LNCaP clone FGC (cell line): ENCODE results near the gene TCTN2.

Experiments used
- DNase-seq: peaks from one replicate; pipeline ENCODE4 v3.0.0-alpha.2; 2011; ENCODE audit warnings: low read depth
- H3K4me3 ChIP-seq: 2 replicates; pipeline ENCODE4 v1.5.1; 2011; ENCODE audit warnings: mild to moderate bottlenecking, low read depth, low read length, control low read depth
- TF ChIP-seq, protein P1 (sequence below): IDR thresholded peaks from 2 replicates; pipeline ENCODE4 v1.5.1; 2012; ENCODE audit warnings: mild to moderate bottlenecking; ENCODE audit not compliant: control insufficient read depth, insufficient read depth; ENCODE audit errors: extremely low read depth

TCTN2 gene

DNA sequence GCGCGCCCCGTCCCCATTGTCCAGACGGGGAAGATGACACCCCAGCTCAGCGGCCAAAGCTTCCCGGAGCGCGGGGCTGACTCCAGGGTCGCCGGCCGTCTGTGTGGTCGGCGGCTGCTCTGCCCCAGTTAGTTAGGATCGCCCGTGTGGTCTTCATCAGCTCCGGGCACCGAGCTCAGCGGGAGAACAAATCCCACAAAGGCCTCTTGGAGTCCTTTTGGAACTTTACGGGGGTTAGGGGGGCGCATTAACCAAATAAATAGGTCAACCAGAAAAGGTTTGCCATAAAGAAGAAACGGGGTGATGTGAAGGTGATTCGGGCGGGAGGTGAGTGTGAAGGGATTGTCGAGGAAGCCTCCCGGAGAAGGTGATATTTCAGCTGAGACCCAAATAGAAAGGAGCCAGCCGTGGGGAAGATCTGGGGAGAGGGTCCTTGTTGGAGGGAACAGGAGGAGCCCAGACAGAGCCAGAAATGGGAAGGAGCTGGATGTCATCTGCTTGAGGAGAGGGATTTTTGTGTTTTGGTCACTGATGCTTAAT, 41.9 kb downstream of the TCTN2 start:
- peak overlapping the region; percentile 78 for H3K4me3 ChIP-seq
- DNase-seq: no peak
- TF ChIP-seq, protein P1, sequence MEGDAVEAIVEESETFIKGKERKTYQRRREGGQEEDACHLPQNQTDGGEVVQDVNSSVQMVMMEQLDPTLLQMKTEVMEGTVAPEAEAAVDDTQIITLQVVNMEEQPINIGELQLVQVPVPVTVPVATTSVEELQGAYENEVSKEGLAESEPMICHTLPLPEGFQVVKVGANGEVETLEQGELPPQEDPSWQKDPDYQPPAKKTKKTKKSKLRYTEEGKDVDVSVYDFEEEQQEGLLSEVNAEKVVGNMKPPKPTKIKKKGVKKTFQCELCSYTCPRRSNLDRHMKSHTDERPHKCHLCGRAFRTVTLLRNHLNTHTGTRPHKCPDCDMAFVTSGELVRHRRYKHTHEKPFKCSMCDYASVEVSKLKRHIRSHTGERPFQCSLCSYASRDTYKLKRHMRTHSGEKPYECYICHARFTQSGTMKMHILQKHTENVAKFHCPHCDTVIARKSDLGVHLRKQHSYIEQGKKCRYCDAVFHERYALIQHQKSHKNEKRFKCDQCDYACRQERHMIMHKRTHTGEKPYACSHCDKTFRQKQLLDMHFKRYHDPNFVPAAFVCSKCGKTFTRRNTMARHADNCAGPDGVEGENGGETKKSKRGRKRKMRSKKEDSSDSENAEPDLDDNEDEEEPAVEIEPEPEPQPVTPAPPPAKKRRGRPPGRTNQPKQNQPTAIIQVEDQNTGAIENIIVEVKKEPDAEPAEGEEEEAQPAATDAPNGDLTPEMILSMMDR: no peak

DNA sequence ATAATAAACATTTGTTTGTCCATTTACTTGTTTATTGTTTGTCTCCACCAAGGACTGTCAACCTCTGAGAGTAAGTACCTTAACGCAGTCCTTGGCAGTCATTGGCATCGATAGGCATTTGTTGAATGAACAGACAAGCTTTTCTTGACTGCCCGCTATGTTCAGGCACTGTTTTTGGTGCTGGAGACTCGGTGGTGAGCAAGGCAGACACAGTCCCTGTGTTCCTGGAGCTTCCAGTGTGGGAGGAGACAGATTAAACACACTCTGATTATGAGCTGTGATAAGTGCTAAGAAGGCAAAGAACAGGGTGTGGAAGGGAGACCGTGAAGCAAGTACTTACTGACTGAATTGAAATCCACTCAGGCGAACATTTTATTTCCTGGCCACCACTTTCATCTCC, 42.5 kb downstream of the TCTN2 start:
- H3K4me3 ChIP-seq: peak overlapping the region; percentile 78
- DNase-seq: no peak
- TF ChIP-seq, protein P1: no peak

DNA sequence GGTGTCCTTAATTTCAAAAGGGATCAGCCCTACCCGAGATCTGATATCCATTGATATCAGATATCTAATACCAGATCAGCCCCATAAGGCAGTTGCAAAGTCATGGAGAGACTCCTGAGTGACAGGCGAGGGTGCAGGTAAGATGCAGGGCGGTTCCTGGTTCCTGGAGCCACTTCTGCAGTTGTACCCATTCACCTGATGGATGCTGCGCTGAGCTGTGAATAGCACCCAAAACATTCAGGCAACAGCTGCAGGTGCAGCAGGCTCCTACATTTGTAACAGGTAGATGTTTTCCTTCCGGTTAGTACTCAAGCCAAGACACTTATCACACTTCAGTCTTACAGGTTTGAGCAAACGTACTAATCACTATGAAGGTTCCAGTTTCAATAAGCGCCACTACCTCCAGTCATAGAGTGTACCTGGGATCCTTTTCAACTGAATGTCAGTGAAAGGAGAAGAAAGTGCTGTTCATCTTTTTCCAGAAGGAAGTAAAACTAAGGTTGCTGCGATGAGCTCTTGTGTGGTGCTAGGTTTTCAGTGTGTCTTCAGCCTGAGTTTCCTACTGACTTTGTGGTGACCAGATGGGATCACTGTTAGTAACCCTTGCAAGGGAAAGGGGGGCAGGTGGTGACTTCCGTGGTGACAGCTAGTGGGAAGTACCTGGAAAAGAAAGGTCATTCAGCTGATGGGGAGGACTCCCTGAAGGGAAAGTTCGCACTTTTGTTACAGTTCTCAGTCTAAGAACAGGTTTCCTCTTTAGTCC, 43.1 kb downstream of the TCTN2 start:
- H3K4me3 ChIP-seq: peak overlapping the region; percentile 78; the same call in 1 of the 2 replicates
- no peak for DNase-seq
- TF ChIP-seq, protein P1: no peak

DNA sequence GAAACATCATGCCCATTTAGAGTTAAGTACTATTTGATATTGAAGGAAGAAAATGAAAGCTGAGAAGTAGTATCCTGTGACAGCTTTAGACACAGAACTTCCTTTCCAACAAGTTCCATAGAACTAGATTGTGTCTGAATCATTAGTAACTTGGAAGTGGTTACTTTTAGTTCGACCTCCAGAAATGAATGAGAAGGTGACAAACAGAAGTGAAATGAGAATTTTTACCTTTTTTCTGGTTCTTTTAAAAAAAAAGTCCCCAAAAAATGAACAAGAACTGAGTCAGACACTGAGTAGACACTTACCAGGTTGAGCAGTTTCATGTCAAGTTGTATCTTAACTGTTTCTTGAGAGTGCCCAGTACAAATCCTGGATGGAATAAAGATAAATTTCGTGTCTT, 44.3 kb downstream of the TCTN2 start:
- DNase-seq: no peak
- no peak overlapping the region for H3K4me3 ChIP-seq
- TF ChIP-seq, protein P1: no peak

DNA sequence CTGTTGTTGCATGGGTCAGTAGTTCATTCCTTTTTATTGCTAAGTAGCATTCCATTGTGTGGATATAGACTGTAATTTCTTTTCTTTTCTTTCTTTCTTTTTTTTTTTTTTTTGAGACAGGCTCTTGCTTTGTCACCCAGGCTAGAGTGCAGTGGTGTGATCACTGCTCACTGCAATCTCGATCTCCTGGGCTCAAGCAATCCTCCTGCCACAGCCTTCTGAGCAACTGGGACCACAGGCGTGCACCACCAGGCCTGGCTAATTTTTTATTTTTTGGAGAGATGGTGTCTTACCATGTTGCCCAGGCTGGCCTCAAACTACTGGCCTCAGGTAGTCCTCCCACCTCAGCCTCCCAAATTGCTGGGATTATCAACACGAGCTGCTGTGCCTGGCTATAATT, 46.4 kb downstream of the TCTN2 start:
- TF ChIP-seq, protein P1: no peak
- no peak for DNase-seq
- no peak overlapping the region for H3K4me3 ChIP-seq

DNA sequence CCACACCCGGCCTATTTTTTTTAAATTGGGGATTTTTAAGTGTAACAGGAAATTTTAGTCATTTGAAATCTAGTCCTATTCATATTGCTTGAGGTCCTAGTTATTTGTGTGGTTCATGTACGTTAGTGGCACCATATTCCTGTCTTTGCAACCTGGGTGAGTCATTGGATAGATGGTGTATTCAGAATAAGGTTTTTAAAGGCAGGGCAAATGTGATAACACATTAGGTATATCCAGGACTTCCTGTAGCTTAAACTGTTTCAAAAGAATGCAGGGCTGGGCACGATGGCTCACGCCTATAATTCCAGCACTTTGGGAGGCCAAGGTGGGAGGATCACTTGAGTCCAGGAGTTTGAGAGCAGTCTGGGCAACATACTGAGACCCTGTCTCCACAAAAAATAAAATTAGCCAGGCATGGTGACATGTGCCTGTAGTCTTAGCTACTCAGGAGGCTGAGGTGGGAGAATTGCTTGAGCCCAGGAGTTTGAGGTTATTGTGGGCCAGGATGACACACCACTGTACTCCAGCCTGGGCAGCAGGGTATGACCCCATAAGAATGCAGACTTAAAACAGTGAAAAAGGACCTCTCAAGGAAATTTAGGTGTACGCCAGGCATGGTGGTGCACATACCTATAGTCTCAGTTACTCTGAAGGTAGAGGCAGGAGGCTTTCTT, 49.4 kb downstream of the TCTN2 start:
- no peak overlapping the region for H3K4me3 ChIP-seq
- no peak for DNase-seq
- TF ChIP-seq, protein P1: no peak

DNA sequence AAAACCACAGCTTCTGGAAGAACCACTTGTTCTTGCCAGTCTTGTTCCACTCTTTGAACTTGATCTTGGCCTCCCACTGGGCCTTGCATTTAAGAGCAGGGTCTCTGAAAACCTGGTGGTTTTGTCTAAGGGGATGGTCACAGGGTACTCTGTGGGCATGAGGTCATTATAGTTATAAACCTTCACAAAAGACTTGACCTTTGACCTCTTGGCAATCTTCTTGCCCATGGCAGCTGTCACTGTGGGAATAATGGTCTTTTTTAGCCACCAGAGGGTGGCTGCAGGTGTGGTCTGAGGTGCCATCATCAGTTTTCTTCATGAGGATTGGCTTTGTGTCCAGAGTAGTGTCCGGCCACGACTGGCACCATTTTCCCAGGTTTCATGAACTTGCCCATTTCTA, 50.3 kb downstream of the TCTN2 start:
- TF ChIP-seq, protein P1: no peak
- no peak for DNase-seq
- H3K4me3 ChIP-seq: no peak overlapping the region
